ENCODE measurements around the gene RMP24.

RMP24 gene

GRCh38 chr18:35972197-35973000, at the start of gene RMP24 (continued):
- TF ChIP-seq TCF12 (IDR thresholded peaks at IDR 0.05) (no peak), TCF12 (CRISPR knock-in tag; IDR thresholded peaks at IDR 0.05) (no peak), MEIS1 (CRISPR knock-in tag; IDR thresholded peaks at IDR 0.05; ENCODE audit: borderline replicate concordance) (0 out of 2 replicates have a peak, but pooled peaks have one; percentile 84), MTF1 (CRISPR knock-in tag; IDR thresholded peaks at IDR 0.05) (no peak), ZNF570 (CRISPR knock-in tag; IDR thresholded peaks at IDR 0.05; ENCODE audit: borderline replicate concordance) (no peak), ZBTB20 (CRISPR knock-in tag; IDR thresholded peaks at IDR 0.05; ENCODE audit: borderline replicate concordance, low read depth) (no peak), NFYB (CRISPR knock-in tag; IDR thresholded peaks at IDR 0.05) (no peak; the same call in 1 of the 2 replicates), ZNF614 (CRISPR knock-in tag; IDR thresholded peaks at IDR 0.05; ENCODE audit: borderline replicate concordance) (peak; percentile 84; the same call in 1 of the 2 replicates), NR1H2 (CRISPR knock-in tag; IDR thresholded peaks at IDR 0.05; ENCODE audit: borderline replicate concordance, low read depth) (no peak), ZFY (CRISPR knock-in tag; IDR thresholded peaks at IDR 0.05) (peak; percentile 96), BCL3 (CRISPR knock-in tag; IDR thresholded peaks at IDR 0.05) (peak; percentile 24; the same call in 1 of the 2 replicates), MLXIP (CRISPR knock-in tag; IDR thresholded peaks at IDR 0.05; ENCODE audit: borderline replicate concordance) (no peak), NR2F1 (CRISPR knock-in tag; IDR thresholded peaks at IDR 0.05) (0 out of 4 replicates have a peak, but pooled peaks of 1 of the 2 experiments have one; percentile 17), LCORL (IDR thresholded peaks at IDR 0.05) (no peak), LCORL (CRISPR knock-in tag; IDR thresholded peaks at IDR 0.05) (peak; percentile 56), SP1 (IDR thresholded peaks at IDR 0.05) (no peak), SP1 (CRISPR knock-in tag; IDR thresholded peaks at IDR 0.05) (peak; percentile 95), ZNF747 (CRISPR knock-in tag; IDR thresholded peaks at IDR 0.05; ENCODE audit: borderline replicate concordance) (peak; percentile 52; the same call in 1 of the 2 replicates), MXD3 (CRISPR knock-in tag; IDR thresholded peaks at IDR 0.05) (peak; percentile 63; the same call in 1 of the 2 replicates), RELA (CRISPR knock-in tag; IDR thresholded peaks at IDR 0.05) (no peak), NKX3-1 (CRISPR knock-in tag; IDR thresholded peaks at IDR 0.05) (0 out of 2 replicates have a peak, but pooled peaks have one; percentile 32), STAT5B (CRISPR knock-in tag; IDR thresholded peaks at IDR 0.05) (peak; percentile 31; the same call in 1 of the 2 replicates), ZNF879 (CRISPR knock-in tag; IDR thresholded peaks at IDR 0.05) (no peak)
- TF ChIP-seq, protein P1, sequence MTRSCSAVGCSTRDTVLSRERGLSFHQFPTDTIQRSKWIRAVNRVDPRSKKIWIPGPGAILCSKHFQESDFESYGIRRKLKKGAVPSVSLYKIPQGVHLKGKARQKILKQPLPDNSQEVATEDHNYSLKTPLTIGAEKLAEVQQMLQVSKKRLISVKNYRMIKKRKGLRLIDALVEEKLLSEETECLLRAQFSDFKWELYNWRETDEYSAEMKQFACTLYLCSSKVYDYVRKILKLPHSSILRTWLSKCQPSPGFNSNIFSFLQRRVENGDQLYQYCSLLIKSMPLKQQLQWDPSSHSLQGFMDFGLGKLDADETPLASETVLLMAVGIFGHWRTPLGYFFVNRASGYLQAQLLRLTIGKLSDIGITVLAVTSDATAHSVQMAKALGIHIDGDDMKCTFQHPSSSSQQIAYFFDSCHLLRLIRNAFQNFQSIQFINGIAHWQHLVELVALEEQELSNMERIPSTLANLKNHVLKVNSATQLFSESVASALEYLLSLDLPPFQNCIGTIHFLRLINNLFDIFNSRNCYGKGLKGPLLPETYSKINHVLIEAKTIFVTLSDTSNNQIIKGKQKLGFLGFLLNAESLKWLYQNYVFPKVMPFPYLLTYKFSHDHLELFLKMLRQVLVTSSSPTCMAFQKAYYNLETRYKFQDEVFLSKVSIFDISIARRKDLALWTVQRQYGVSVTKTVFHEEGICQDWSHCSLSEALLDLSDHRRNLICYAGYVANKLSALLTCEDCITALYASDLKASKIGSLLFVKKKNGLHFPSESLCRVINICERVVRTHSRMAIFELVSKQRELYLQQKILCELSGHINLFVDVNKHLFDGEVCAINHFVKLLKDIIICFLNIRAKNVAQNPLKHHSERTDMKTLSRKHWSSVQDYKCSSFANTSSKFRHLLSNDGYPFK (CRISPR knock-in tag; IDR thresholded peaks at IDR 0.05; ENCODE audit: borderline replicate concordance) = peak; percentile 81; the same call in 1 of the 2 replicates
